Gastroesophageal sphincter (tissue), 4 donors: ENCODE results near the gene GPR171. TPM values are rescaled to one million over a fixed set of nuclear protein-coding genes. Genes with fewer than 3 reads are reported as not detected.

Experiments
- ATAC-seq: fragments of 150-250 bp; one replicate; pipeline ENCODE4 v1.9.1; 2016; ENCODE audit warnings: mild to moderate bottlenecking, moderate library complexity
- H3K27ac ChIP-seq, 4 donors: fragments of 200-600 bp; sonication (generic) in 3 of 4; 1 replicate in 3 of 4; 2 replicates in 1 of 4; pipeline ENCODE4 v1.5.1; 2016 to 2019
- H3K27me3 ChIP-seq: fragments of 200-600 bp; sonication (generic); one replicate; pipeline ENCODE4 v1.5.1; 2019
- H3K36me3 ChIP-seq, 2 donors: fragments of 200-600 bp; sonication (generic); one replicate each; pipeline ENCODE4 v1.5.1; 2019; ENCODE audit warnings: control low read depth in 1 of 2
- H3K4me1 ChIP-seq, 3 donors: fragments of 200-600 bp; sonication (generic); 1 replicate in 2 of 3; 2 replicates in 1 of 3; pipeline ENCODE4 v1.5.1; 2016 to 2019; ENCODE audit warnings: control low read depth in 2 of 3
- H3K4me3 ChIP-seq, 2 donors: fragments of 200-600 bp; sonication (generic); one replicate each; pipeline ENCODE4 v1.5.1; 2019; ENCODE audit warnings: mild to moderate bottlenecking in 1 of 2, moderate library complexity in 1 of 2
- H3K9me3 ChIP-seq, 3 donors: fragments of 200-600 bp; sonication (generic); one replicate each; pipeline ENCODE4 v1.5.1; 2017 to 2019; ENCODE audit warnings: control low read depth in 2 of 3
- CTCF ChIP-seq, 4 experiments: fragments of 200-600 bp in 2 of 4; fragments of 450-650 bp in 2 of 4; sonication (generic) in 1 of 4; IDR thresholded peaks; one replicate each; pipeline ENCODE4 v1.5.1; 2017 to 2019; ENCODE audit warnings: antibody characterized with exemption in 4 of 4, mild to moderate bottlenecking in 2 of 4, moderate library complexity in 2 of 4
- EP300 ChIP-seq: sonication (generic); formaldehyde crosslinking; IDR thresholded peaks from one replicate; pipeline ENCODE4 v1.6.1; 2017; ENCODE audit warnings: antibody characterized with exemption, mild to moderate bottlenecking
- POLR2A ChIP-seq, 2 donors: fragments of 450-650 bp; IDR thresholded peaks; one replicate each; pipeline ENCODE4 v1.6.1; 2017; ENCODE audit warnings: antibody characterized with exemption in 2 of 2, mild to moderate bottlenecking in 2 of 2, moderate library complexity in 1 of 2
- POLR2AphosphoS5 ChIP-seq: sonication (generic); formaldehyde crosslinking; IDR thresholded peaks from one replicate; pipeline ENCODE4 v1.6.1; 2017; ENCODE audit warnings: antibody characterized with exemption
- WGBS, 2 donors: methylation state at CpG; one replicate each; pipeline ENCODE4 v1.1.5; 2018; ENCODE audit warnings: low coverage in 1 of 2; 5-methylcytosine and 5-hydroxymethylcytosine counted together
- total RNA-seq, 4 donors: library from RNA; depleted of rRNA; stranded (reverse); fragments of >200 nt; gene quantifications; one replicate each; pipeline ENCODE4 v1.1.0, GENCODE V29; 2016

GPR171 gene
- total RNA-seq, 4 donors from 2014 or later, result 0.31 to 4.3 (median 1.2) TPM

GRCh38 chr3:151165226-151165625 is 37.8 kb downstream of the GPR171 start:
- no peak for TF ChIP-seq POLR2A (IDR thresholded peaks at IDR 0.05)
- TF ChIP-seq POLR2AphosphoS5, result no peak
- Histone ChIP-seq H3K27me3 (no peaks in the 10 kb centered on the region), H3K36me3 (no peaks in the 10 kb centered on the region), H3K4me1 (peaks cover 0 to 4% (median 0%) of the 10 kb centered on the region in 3 donors), H3K9me3 (no peaks in the 10 kb centered on the region), H3K4me3 (no peak overlapping the region), H3K27ac (no peak overlapping the region)
- 58 to 67% methylated on average over 6 to 7 of the region's 7 CpGs for WGBS, 2 donors
- no peak for ATAC-seq

GRCh38 chr3:151159806-151160205 is 43.2 kb downstream of the GPR171 start:
- no peak for ATAC-seq
- TF ChIP-seq POLR2AphosphoS5 (no peak), POLR2A (IDR thresholded peaks at IDR 0.05) (no peak), EP300 (no peak), CTCF (IDR thresholded peaks at IDR 0.05) (no peak)
- no peaks in the 10 kb centered on the region for H3K36me3 ChIP-seq
- H3K9me3 ChIP-seq, result no peaks in the 10 kb centered on the region
- no peak overlapping the region for H3K27ac ChIP-seq
- H3K4me1 ChIP-seq, result no peaks in the 10 kb centered on the region
- no peak overlapping the region for H3K4me3 ChIP-seq
- no peaks in the 10 kb centered on the region for H3K27me3 ChIP-seq
- WGBS, 2 donors, result 93 to 94% methylated on average over 6 to 7 of the region's 10 CpGs

- Histone ChIP-seq H3K9me3 (no peaks in the 10 kb centered on the region), H3K4me3 (no peak overlapping the region), H3K4me1 (no peaks in the 10 kb centered on the region), H3K36me3 (no peaks in the 10 kb centered on the region), H3K27ac (no peak overlapping the region), H3K27me3 (no peaks in the 10 kb centered on the region)
- WGBS, 2 donors, result 33 to 36% methylated on average over 3 of the region's 3 CpGs
- TF ChIP-seq POLR2AphosphoS5 (no peak), CTCF (IDR thresholded peaks at IDR 0.05) (peak in 2 of 4 experiments; percentile 11 to 30)
- ATAC-seq, result no peak
These were observed 46.3 kb downstream of the GPR171 start for GRCh38 chr3:151156618-151157216.

GRCh38 chr3:151155409-151156128 is 47.4 kb downstream of the GPR171 start:
- 59 to 65% methylated on average over 5 to 8 of the region's 8 CpGs for WGBS, 2 donors
- no peaks in the 10 kb centered on the region for H3K4me1 ChIP-seq
- TF ChIP-seq POLR2A (IDR thresholded peaks at IDR 0.05) (no peak), POLR2AphosphoS5 (no peak), CTCF (IDR thresholded peaks at IDR 0.05) (no peak), EP300 (no peak)
- H3K9me3 ChIP-seq, result no peaks in the 10 kb centered on the region
- no peak overlapping the region for H3K4me3 ChIP-seq
- H3K27me3 ChIP-seq, result no peaks in the 10 kb centered on the region
- H3K27ac ChIP-seq, result no peak overlapping the region
- no peaks in the 10 kb centered on the region for H3K36me3 ChIP-seq
- ATAC-seq, result no peak

- TF ChIP-seq CTCF (IDR thresholded peaks at IDR 0.05), result no peak
- Histone ChIP-seq H3K27me3 (no peaks in the 10 kb centered on the region), H3K9me3 (no peaks in the 10 kb centered on the region), H3K4me1 (no peaks in the 10 kb centered on the region), H3K4me3 (no peak overlapping the region), H3K36me3 (no peaks in the 10 kb centered on the region), H3K27ac (no peak overlapping the region)
- 89 to 95% methylated on average over 6 of the region's 6 CpGs for WGBS, 2 donors
- no peak for ATAC-seq
These were observed 48.5 kb downstream of the GPR171 start for GRCh38 chr3:151154566-151154965.
